NOMO-1 (cell line): ENCODE results near the gene TTLL8.

Source experiments
- DNase-seq, 2 experiments: peaks; one replicate each; lab custom pipeline; 2025; ENCODE audit not compliant: unreplicated experiment in 2 of 2; lab: John Stamatoyannopoulos, UW

TTLL8 gene

GRCh38 chr22:50008151-50009040 is 49.7 kb downstream of the TTLL8 start:
- no peak for DNase-seq

DNA sequence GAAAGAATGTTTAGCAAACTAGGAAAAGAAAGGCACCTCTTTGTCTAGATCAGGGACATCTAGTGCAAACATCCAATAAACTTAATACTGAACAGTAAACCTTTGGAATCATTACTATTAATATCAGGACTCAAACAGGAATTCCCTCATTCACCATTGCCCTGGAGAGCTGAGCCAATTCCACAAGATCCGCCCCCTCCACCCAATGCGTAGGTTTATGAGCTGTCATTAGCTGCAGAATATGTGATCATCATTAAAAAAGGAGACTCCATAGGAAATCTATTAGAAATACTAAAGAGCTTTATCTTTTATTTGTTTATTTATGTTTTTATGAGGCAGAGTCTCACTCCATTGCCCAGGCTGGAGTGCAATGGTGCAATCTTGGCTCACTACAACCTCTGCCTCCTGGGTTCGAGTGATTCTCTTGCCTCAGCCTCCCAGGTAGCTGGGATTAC is 51.0 kb downstream of the TTLL8 start:
- no peak for DNase-seq

DNA sequence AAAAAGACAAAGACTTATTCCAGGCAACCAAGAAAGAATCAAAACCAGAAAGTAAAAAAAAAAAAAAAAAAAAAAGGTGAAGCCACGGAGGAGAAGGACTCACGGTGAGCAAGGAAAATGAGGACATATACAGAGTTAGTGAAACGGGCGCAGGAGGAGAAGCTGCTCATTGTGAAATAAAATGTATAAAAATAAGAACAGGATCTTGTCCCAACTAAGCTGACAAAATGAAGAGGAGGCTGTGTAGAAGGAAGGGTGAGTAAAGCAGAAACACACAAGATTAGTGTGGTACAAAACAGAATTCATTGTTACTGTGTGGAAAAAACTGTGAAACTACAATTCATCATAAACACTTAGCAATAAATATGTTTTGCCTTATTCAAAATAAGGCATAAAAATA is 53.2 kb downstream of the TTLL8 start:
- DNase-seq, result peak; percentile 20 to 37

DNA sequence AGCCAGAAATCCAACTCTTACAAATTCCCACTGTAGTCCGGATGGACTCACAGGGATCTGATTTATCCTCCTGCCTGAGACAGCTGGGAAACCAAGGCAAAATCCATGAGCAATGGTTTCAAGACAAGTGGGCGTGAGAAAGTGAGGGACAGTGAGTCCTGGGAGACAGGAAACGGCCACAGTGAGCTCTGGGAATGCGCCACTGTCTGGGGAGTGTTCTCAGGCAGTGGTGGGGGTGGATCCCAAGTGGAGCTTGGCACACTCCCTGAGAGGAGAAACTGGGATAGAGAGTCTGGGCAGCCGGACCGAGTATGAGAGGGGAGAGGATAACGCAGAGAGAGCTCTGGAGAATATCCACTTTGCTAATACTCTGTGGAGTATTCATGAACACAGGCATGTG is 55.3 kb downstream of the TTLL8 start:
- DNase-seq, result no peak

- no peak for DNase-seq
Measured at GRCh38 chr22:50001388-50002231, 56.5 kb downstream of the TTLL8 start.

- DNase-seq, result no peak
Measured at GRCh38 chr22:50000587-50001387, 57.3 kb downstream of the TTLL8 start.

DNA sequence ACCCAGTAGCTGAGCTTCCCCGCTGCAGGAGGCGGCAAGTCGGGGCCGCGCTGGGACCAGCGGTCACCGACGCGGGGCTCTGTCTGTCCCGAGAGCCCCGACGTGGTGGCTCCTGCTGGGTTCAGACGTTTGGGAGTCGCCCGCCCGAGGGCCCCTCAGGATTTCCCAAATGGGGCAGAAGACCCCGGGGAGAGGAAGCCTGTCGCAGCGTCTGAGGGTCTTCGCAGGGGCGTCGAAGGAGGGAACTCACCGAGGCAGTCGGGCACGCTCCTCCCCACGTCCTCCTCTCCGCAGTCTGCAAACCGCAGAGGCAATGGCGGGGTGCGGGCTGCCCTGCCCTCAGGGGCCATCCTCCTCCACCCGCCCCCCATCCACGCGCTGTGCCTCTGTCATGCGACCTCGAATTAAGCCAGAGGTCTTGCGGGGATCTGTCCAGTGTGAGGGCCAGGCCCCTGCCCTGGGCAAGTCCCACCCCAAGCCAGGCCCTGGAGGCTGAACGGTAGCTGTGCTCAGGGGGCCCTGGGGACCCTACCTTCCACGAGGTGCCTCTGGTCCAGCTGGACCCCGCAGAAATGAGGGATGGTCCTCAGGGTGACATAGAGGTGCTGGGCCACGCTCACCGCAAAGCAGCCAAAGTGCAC is 58.0 kb downstream of the TTLL8 start:
- no peak for DNase-seq

GRCh38 chr22:49999063-49999945 is 58.8 kb downstream of the TTLL8 start:
- DNase-seq, result no peak

DNA sequence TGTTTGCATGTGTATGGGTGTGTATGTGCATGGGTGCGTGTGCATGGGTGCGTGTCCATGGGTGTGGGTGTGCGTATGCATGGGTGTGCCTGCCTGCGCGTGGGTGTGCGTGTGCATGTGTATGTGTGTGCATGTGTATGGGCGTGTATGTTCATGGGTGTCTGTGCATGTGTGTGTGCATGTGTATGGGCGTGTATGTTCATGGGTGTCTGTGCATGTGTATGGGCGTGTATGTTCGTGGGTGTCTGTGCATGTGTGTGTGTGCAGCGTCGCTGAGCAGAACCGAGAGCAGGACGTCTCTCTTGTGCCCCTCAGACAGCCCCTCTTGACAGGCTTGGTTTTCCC is 59.4 kb downstream of the TTLL8 start:
- no peak for DNase-seq

DNA sequence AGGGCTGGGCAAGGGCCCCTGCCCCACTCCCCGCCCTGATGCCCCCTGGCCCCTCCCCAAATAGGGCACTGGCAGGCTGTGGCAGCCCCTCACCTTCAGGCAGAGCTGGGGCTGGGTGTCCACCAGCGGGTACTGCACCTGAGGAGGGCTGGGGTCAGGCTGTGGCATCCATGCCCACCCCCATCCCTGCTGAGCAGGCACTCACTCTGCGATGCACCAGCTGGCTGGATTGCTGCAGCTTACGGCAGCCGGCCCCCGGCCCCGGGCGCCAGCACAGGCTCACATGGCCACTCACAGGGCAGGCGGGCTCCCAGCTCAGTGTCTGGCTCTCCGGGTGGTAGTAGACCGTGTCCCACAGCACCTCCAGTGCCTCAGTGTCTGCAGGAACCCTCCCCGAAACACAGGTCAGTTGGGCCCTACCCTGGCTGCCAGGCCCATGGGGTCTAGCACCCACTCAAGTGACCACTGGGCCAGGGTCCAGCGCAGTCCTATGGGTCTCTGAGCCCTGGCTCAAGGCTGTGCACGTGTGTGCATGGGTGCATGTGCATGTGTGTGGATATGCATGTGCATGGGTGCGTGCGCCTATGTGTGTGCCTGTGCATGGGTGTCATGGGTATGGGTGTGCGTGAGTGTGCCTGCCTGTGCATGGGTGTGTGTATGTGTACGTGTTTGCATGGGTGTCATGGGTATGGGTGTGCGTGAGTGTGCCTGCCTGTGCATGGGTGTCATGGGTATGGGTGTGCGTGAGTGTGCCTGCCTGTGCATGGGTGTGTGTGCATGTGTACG is 60.0 kb downstream of the TTLL8 start:
- no peak for DNase-seq

DNA sequence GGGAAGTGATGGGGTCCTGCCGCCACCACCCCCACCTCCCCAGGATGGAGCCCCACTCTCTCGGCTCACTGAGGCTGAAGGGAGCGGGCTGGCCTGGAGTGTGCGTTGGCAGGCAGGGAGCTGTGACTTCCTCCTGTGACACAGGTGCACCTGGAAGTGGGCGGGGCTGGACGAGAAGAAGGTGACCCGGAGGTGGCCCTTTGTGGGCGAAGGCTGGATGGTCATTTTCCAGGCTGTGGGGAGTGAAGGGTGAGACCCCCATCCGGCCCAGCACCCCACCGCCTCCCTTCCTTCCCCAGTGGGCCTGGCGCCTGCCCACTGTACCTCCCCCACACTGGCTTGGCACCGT is 60.9 kb downstream of the TTLL8 start:
- DNase-seq, result no peak

DNA sequence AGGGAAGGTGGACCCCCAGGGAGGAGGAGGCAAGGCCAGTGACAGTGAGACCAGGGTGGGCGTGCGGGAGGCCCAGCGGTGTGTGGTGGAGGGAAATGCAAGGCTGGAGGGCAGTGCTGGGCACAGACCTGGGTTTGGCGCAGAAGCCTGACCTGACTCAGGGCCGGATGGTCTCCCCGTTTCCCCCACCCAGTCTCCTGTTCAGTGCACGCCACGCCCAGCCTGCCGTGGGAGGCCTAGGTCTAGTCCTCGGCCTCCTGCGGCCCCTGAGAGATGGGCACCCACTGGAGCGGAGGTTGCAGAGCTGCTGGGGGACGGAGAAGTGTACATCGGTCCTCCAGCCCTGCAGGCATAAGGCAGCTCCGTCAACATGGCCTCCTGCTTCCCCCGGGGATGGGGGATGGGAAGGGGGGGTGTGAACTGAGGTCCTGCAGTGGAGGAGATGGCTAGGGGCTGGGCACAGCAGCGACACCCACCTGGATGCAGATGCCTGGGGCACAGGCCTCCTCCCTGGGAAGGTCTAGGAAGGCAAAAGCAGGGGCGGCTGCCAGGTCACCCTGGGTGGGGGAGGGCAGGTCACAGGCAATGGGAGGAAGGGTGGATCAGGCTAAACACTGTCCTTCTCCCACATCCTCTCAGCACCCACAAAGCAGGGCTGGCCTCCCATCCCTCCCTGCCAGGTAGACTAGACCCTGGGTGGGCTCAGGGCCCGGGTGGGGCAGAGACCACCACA is 61.4 kb downstream of the TTLL8 start:
- no peak for DNase-seq

DNA sequence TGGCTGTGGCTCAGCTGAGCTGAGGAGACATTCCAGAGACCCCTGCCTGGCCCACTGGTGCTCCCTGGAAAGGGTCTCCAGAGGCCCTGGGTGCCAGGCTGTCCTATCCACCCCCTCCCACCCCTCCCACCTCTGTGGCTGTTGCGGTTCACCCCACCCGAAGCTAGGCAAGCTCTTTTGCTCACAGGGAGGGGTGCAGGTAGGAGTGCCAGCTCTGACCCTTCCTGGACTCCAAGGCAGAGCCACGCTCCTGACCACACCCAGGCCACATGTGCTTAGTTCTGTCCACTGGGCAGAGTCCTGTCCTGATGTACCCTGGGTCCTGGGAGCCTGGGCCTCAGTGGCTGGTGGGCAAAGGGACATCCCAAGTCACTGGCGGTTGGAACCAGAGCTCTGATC is 62.0 kb downstream of the TTLL8 start:
- no peak for DNase-seq

DNA sequence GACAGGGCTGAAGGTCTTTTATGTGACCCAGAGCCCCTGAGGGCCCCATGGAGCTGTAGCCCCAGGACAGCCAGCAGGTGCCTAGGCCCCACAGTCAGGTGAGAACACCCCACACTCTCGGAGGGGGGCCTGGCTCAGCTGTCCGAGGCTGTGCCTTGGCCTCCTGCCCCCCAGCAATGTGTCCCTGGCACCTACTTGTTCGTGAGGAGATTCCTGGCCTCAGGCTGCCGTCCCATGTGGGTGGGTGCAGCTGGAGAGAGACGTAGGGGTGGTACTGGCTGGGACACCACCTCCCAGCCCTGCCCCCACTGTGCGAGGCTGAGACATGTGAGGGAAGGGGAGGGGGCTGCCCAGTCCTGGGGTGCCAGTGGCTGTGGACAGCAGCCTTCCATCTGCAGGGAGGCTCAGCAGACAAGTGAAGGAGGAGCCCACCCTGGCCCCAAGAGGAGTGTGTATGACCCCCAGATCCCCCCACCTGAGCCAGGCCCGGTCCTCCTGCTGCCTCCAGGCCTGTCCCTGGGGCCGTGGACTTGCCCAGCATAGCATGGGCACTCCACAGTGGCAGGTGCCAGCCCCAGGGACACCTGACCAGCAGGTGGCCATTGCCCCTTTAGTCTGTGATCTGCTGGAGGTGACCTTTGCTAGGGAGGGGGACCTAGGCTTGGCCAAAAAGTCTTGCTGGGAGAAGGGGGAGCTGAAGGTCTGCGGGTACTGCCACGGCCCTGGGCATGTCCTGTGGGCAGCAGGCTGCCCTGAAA is 62.6 kb downstream of the TTLL8 start:
- DNase-seq, result no peak

DNA sequence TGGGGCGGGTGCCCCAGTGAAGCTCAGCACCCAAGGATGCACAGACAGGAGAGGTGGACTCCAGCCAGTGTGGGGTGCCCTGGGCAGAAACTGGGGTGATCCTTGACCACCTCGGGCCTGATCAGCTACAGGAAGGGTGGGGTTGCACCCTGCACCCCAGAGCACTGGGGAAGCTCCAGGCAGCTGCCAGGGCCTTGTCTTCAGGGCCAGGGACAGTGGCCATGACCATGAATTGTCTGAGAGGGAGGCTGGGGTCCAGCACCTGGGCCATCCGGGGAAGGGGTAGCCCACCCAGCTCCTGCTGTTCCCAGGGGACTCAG is 63.1 kb downstream of the TTLL8 start:
- no peak for DNase-seq

DNA sequence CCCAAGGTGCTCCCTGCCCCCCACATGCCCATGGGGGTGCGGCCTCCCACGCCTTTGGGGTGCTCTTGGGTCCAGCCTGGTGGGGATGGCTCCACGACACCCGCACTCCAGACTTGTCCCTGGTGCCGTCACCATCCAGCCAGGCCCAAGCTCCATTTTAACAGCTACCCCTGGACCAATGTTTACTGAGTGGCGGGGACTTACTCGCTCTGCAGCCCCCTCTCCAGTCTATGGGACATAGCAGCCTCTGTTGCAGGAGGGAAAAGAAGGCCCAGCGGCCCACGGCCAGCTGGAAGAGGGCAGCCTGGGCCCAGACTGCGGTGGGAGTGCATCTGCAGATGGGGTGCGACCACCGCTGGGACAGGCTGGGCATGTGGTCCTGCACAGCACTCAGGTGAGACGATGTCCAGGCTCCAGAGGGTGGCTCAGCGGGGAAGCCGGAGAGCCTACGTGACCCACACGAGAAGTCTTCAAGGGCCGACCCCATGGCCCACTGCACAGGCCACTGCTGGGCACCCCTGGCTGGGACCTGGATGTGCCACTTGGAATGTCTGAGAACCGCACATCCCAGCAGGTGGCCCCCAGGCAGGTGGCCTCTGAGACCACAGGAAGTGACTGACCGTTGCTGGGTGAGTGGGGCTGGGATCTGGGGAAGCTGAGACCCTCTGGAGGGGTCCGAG is 63.6 kb downstream of the TTLL8 start:
- DNase-seq, result no peak

- DNase-seq, result no peak
Measured at GRCh38 chr22:49993649-49994360, 64.3 kb downstream of the TTLL8 start.
